Epithelial cell of esophagus (primary cell): Measurements from ENCODE around the gene TRAPPC12.
"Not testable (repeated sequence)": the region's sequence is repeated elsewhere in the genome, so short reads cannot be mapped to it uniquely, and the experiment has no call there.

Source experiments
- DNase-seq: peaks from one replicate; pipeline ENCODE4 v3.0.0; 2010; ENCODE audit warnings: low read depth
- H3K4me3 ChIP-seq: 2 replicates; pipeline ENCODE4 v1.5.1; 2011; ENCODE audit warnings: mild to moderate bottlenecking, low read length, control low read depth
- CTCF ChIP-seq: IDR thresholded peaks from 2 replicates; pipeline ENCODE4 v1.5.1; 2011; ENCODE audit warnings: low read depth, mild to moderate bottlenecking, low read length, control low read depth, inconsistent platforms; ENCODE audit not compliant: insufficient read depth; ENCODE audit errors: missing control alignments

TRAPPC12 gene

GRCh38 chr2:3449086-3449485 is 69.6 kb downstream of the TRAPPC12 start:
- no peak overlapping the region for H3K4me3 ChIP-seq
- no peak for TF ChIP-seq CTCF

GRCh38 chr2:3449936-3450335 is 70.4 kb downstream of the TRAPPC12 start:
- TF ChIP-seq CTCF, result no peak
- DNase-seq, result no peak

More at GRCh38 chr2:3449086-3449485, 69.6 kb downstream of the TRAPPC12 start:
- no peak for DNase-seq

GRCh38 chr2:3450385-3451010 is 71.0 kb downstream of the TRAPPC12 start:
- no peak for TF ChIP-seq CTCF
- no peak for DNase-seq
- H3K4me3 ChIP-seq, result no peak overlapping the region

More at GRCh38 chr2:3449936-3450335, 70.4 kb downstream of the TRAPPC12 start:
- no peak overlapping the region for H3K4me3 ChIP-seq

GRCh38 chr2:3451169-3451568 is 71.7 kb downstream of the TRAPPC12 start:
- no peak for TF ChIP-seq CTCF
- no peak overlapping the region for H3K4me3 ChIP-seq
- DNase-seq, result no peak

GRCh38 chr2:3451926-3452671 is 72.6 kb downstream of the TRAPPC12 start:
- DNase-seq, result no peak
- no peak overlapping the region for H3K4me3 ChIP-seq

GRCh38 chr2:3453190-3453999 is 73.9 kb downstream of the TRAPPC12 start:
- no peak overlapping the region for H3K4me3 ChIP-seq
- no peak for DNase-seq
- TF ChIP-seq CTCF, result no peak

More at GRCh38 chr2:3451926-3452671, 72.6 kb downstream of the TRAPPC12 start:
- TF ChIP-seq CTCF, result no peak

GRCh38 chr2:3454005-3454404 is 74.5 kb downstream of the TRAPPC12 start:
- not testable (repeated sequence) for DNase-seq, H3K4me3 ChIP-seq
